Mesenchymal stem cell (in vitro differentiated cells and primary cell): Measurements from ENCODE around the gene SLC16A3.
A peak's percentile ranks its signal among the peaks of the same experiment; 100 is the strongest.

ENCODE experiments used
- DNase-seq: peaks from one replicate; pipeline ENCODE4 v3.0.0-alpha.2; 2013
- H2AFZ ChIP-seq: one replicate; pipeline ENCODE4 v1.6.1; 2013; ENCODE audit warnings: low read depth, mild to moderate bottlenecking, control low read depth, inconsistent platforms, low read length, moderate library complexity
- H2AK5ac ChIP-seq: 2 replicates; pipeline ENCODE4 v1.6.1; 2013; ENCODE audit warnings: low read length, moderate library complexity, mild to moderate bottlenecking, inconsistent platforms; ENCODE audit not compliant: severe bottlenecking
- H2BK120ac ChIP-seq: one replicate; pipeline ENCODE4 v1.6.1; 2013; ENCODE audit warnings: low read depth, mild to moderate bottlenecking, inconsistent platforms, low read length, moderate library complexity
- H2BK12ac ChIP-seq, 2 experiments: one replicate each; pipeline ENCODE4 v1.6.1; 2013; ENCODE audit warnings: inconsistent platforms in 2 of 2, low read length in 2 of 2, mild to moderate bottlenecking in 2 of 2, moderate library complexity in 2 of 2, control low read depth in 1 of 2
- H2BK15ac ChIP-seq: one replicate; pipeline ENCODE4 v1.6.1; 2013; ENCODE audit warnings: mild to moderate bottlenecking, low read depth, inconsistent platforms; ENCODE audit not compliant: poor library complexity, severe bottlenecking
- H2BK5ac ChIP-seq: 2 replicates; pipeline ENCODE4 v1.6.1; 2013; ENCODE audit warnings: low read depth, mild to moderate bottlenecking, low read length, control low read depth, inconsistent platforms; ENCODE audit not compliant: poor library complexity, severe bottlenecking
- H3K14ac ChIP-seq, 2 experiments: one replicate each; pipeline ENCODE4 v1.6.1; 2013; ENCODE audit warnings: inconsistent platforms in 2 of 2, low read length in 2 of 2, control low read depth in 1 of 2, mild to moderate bottlenecking in 1 of 2, moderate library complexity in 1 of 2
- H3K18ac ChIP-seq, 2 experiments: one replicate each; pipeline ENCODE4 v1.6.1; 2013; ENCODE audit warnings: inconsistent platforms in 2 of 2, low read length in 2 of 2, control low read depth in 1 of 2, low read depth in 1 of 2, mild to moderate bottlenecking in 1 of 2
- H3K23ac ChIP-seq, 2 experiments: one replicate each; pipeline ENCODE4 v1.6.1; 2013; ENCODE audit warnings: inconsistent platforms in 2 of 2, low read length in 2 of 2, mild to moderate bottlenecking in 2 of 2, moderate library complexity in 2 of 2, control low read depth in 1 of 2
- H3K27ac ChIP-seq: 2 replicates; pipeline ENCODE4 v1.5.1; 2013; ENCODE audit warnings: mild to moderate bottlenecking, moderate library complexity, low read length, control low read depth, inconsistent platforms; ENCODE audit not compliant: poor library complexity, severe bottlenecking
- H3K27me3 ChIP-seq, 2 experiments: 2 replicates each; pipeline versions ENCODE4 v1.6.1 to v1.7.0; 2013; ENCODE audit warnings: low read length in 2 of 2, mild to moderate bottlenecking in 2 of 2, moderate library complexity in 2 of 2, control low read depth in 1 of 2, inconsistent platforms in 1 of 2; ENCODE audit not compliant: control insufficient read depth in 1 of 2, insufficient read depth in 1 of 2
- H3K36me3 ChIP-seq, 2 experiments: 2 replicates each; pipeline versions ENCODE4 v1.6.1 to v1.7.0; 2013; ENCODE audit warnings: low read length in 2 of 2, control low read depth in 1 of 2, inconsistent platforms in 1 of 2, low read depth in 1 of 2, mild to moderate bottlenecking in 1 of 2; ENCODE audit not compliant: insufficient read depth in 2 of 2, control insufficient read depth in 1 of 2
- H3K4ac ChIP-seq, 2 experiments: one replicate each; pipeline ENCODE4 v1.6.1; 2013; ENCODE audit warnings: inconsistent platforms in 2 of 2, low read length in 2 of 2, mild to moderate bottlenecking in 2 of 2, moderate library complexity in 2 of 2, control low read depth in 1 of 2, low read depth in 1 of 2
- H3K4me1 ChIP-seq: 2 replicates; pipeline ENCODE4 v1.6.1; 2013; ENCODE audit warnings: low read depth, low read length, control low read depth; ENCODE audit not compliant: control insufficient read depth, insufficient read depth
- H3K4me2 ChIP-seq: 2 replicates; pipeline ENCODE4 v1.6.1; 2013; ENCODE audit warnings: low read length, mild to moderate bottlenecking, inconsistent platforms; ENCODE audit not compliant: poor library complexity, severe bottlenecking
- H3K4me3 ChIP-seq, 2 experiments: 2 replicates each; pipeline versions ENCODE4 v1.5.1 to v1.7.0; 2013; ENCODE audit warnings: low read length in 2 of 2, mild to moderate bottlenecking in 2 of 2, control low read depth in 1 of 2, low read depth in 1 of 2; ENCODE audit not compliant: insufficient read depth in 1 of 2
- H3K79me1 ChIP-seq: replicated peaks from 2 replicates; pipeline ENCODE4 v1.6.1; 2013; ENCODE audit warnings: mild to moderate bottlenecking, control low read depth, low read length, inconsistent platforms; ENCODE audit not compliant: poor library complexity, severe bottlenecking
- H3K9ac ChIP-seq: 2 replicates; pipeline ENCODE4 v1.7.0; 2013; ENCODE audit warnings: mild to moderate bottlenecking, low read length, moderate library complexity
- H3K9me3 ChIP-seq: 2 replicates; pipeline ENCODE4 v1.7.0; 2013; ENCODE audit warnings: mild to moderate bottlenecking, low read length; ENCODE audit not compliant: control insufficient read depth
- H4K8ac ChIP-seq: one replicate; pipeline ENCODE4 v1.6.1; 2013; ENCODE audit warnings: inconsistent platforms, mild to moderate bottlenecking, low read length, moderate library complexity
- H4K91ac ChIP-seq: one replicate; pipeline ENCODE4 v1.6.1; 2013; ENCODE audit warnings: mild to moderate bottlenecking, low read length, inconsistent platforms
- WGBS: methylation state at CpG from one replicate; pipeline ENCODE4 v1.1.7; 2013; ENCODE audit warnings: mixed read lengths; 5-methylcytosine and 5-hydroxymethylcytosine counted together

SLC16A3 gene

DNA sequence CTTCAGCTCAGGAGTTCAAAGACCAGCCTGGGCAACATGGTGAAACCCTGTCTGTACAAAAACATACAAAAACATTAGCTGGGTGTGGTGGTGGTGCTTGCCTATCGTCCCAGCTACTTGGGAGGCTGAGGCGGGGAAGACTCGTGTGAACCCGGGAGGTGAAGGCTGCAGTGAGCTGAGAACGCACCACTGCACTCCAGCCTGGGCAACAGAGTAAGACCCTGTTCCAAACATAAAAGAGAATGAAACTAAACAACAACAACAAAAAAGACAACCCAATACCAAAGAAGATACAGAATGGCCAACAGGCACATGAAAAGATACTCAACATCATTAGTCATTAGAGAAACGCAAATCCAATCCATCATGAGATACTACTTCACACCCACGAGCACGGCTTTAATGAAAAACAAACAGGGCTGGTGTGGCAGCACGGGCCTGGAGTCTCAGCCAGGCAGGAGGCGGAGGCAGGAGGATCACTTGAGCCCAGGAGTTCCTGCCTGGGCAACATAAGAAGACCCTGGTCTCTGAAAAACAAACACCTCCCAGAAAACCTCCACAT is 7.4 kb upstream of the SLC16A3 start:
- peak overlapping the region; percentile 50 for H2BK120ac ChIP-seq

GRCh38 chr17:82222816-82223215 is 6.0 kb upstream of the SLC16A3 start:
- Histone ChIP-seq H3K4me2 (no peak overlapping the region), H2AK5ac (no peak overlapping the region), H3K23ac (no peak overlapping the region), H3K14ac (no peak overlapping the region), H2BK12ac (peak overlapping the region in 1 of 2 experiments; percentile 10), H3K79me1 (peaks cover 8% of the 10 kb centered on the region), H3K9me3 (no peaks in the 10 kb centered on the region), H2AFZ (no peak overlapping the region), H3K27ac (no peak overlapping the region), H2BK5ac (no peak overlapping the region), H2BK120ac (no peak overlapping the region), H3K18ac (no peak overlapping the region), H3K27me3 (no peaks in the 10 kb centered on the region), H3K9ac (no peak overlapping the region), H3K36me3 (no peaks in the 10 kb centered on the region), H3K4me3 (no peak overlapping the region), H2BK15ac (peak overlapping the region; percentile 85), H3K4me1 (peaks cover 38% of the 10 kb centered on the region), H4K8ac (no peak overlapping the region), H4K91ac (no peak overlapping the region), H3K4ac (no peak overlapping the region)
- 100% methylated on average over 5 of the region's 10 CpGs for WGBS
- DNase-seq = no peak

More for the DNA sequence above, 7.4 kb upstream of the SLC16A3 start:
- 77% methylated on average over 10 of the region's 10 CpGs for WGBS
- Histone ChIP-seq H3K27ac (no peak overlapping the region), H3K4me1 (peaks cover 41% of the 10 kb centered on the region), H3K27me3 (no peaks in the 10 kb centered on the region), H3K79me1 (peaks cover 8% of the 10 kb centered on the region), H2BK12ac (no peak overlapping the region), H4K91ac (no peak overlapping the region), H3K23ac (peak overlapping the region in 1 of 2 experiments; percentile 36), H3K14ac (no peak overlapping the region), H4K8ac (peak overlapping the region; percentile 76), H3K36me3 (no peaks in the 10 kb centered on the region), H3K9me3 (no peaks in the 10 kb centered on the region), H3K4me2 (no peak overlapping the region), H2AFZ (no peak overlapping the region), H3K4me3 (no peak overlapping the region), H3K18ac (no peak overlapping the region), H3K9ac (no peak overlapping the region), H2AK5ac (no peak overlapping the region), H2BK15ac (no peak overlapping the region), H3K4ac (peak overlapping the region in 1 of 2 experiments; percentile 47), H2BK5ac (no peak overlapping the region)
- DNase-seq = no peak

DNA sequence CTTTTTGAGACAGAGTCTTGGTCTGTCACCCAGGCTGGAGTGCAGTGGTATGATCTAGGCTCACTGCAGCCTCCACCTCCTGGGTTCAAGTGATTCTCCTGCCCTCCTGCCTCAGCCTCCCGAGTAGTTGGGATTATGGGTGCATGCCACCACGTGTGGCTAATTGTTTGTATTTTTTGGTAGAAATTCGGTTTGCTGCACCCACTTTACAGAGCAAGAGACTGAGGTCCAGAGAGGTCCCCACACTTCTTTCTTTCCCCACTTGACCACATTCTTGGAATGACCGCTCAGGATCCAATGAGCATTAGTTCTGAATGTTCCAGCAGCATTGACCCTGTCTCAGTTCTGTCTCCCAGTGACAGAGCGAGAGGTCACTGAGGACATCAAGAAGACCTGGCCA is 5.3 kb upstream of the SLC16A3 start:
- H3K4me3 ChIP-seq = no peak overlapping the region
- H3K9ac ChIP-seq = no peak overlapping the region
- no peaks in the 10 kb centered on the region for H3K27me3 ChIP-seq
- no peak overlapping the region for H3K4ac ChIP-seq
- 91% methylated on average over 4 of the region's 5 CpGs for WGBS
- H3K4me2 ChIP-seq = no peak overlapping the region
- H3K79me1 ChIP-seq = peaks cover 6% of the 10 kb centered on the region
- H3K27ac ChIP-seq = no peak overlapping the region
- no peaks in the 10 kb centered on the region for H3K36me3 ChIP-seq
- no peaks in the 10 kb centered on the region for H3K9me3 ChIP-seq
- no peak overlapping the region for H2AK5ac ChIP-seq
- peaks cover 39% of the 10 kb centered on the region for H3K4me1 ChIP-seq
- H3K23ac ChIP-seq = no peak overlapping the region
- no peak overlapping the region for H3K14ac ChIP-seq
- no peak overlapping the region for H3K18ac ChIP-seq
- no peak overlapping the region for H4K8ac ChIP-seq
- DNase-seq = no peak
- no peak overlapping the region for H2BK5ac ChIP-seq
- no peak overlapping the region for H2BK15ac ChIP-seq
- H2BK120ac ChIP-seq = no peak overlapping the region
- H4K91ac ChIP-seq = no peak overlapping the region
- no peak overlapping the region for H2BK12ac ChIP-seq
- no peak overlapping the region for H2AFZ ChIP-seq

DNA sequence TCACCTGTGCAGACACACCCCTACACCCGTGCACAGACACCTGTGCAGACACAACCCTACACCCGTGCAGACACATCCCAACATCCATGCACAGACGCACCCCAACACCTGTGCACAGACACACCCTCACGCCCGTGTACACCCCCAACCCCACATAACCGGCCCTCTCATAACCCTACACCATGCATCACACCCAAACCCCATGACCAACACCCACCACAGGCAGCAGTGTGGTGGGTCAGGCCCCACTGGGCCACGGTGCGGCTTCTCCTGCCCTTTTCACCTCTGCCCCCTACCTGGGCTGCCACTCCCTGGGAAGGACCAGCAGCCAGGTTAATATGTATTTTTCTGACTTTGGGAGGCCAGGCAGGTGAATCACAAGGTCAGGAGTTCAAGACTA is 4.2 kb upstream of the SLC16A3 start:
- Histone ChIP-seq H4K91ac (no peak overlapping the region), H2BK12ac (no peak overlapping the region), H2BK5ac (no peak overlapping the region), H2BK120ac (no peak overlapping the region), H2AFZ (no peak overlapping the region), H3K9me3 (no peaks in the 10 kb centered on the region), H3K4me1 (peaks cover 35% of the 10 kb centered on the region), H3K4me2 (no peak overlapping the region), H3K27me3 (no peaks in the 10 kb centered on the region), H3K36me3 (no peaks in the 10 kb centered on the region), H3K4ac (no peak overlapping the region), H3K9ac (no peak overlapping the region), H3K14ac (no peak overlapping the region), H3K79me1 (no peaks in the 10 kb centered on the region), H3K23ac (no peak overlapping the region), H2AK5ac (no peak overlapping the region), H4K8ac (no peak overlapping the region), H2BK15ac (no peak overlapping the region), H3K18ac (no peak overlapping the region), H3K27ac (no peak overlapping the region), H3K4me3 (no peak overlapping the region)
- 89% methylated on average over 6 of the region's 8 CpGs for WGBS
- DNase-seq = no peak
